ENCODE measurements around the gene PCSK6. TPM values are rescaled to one million over a fixed set of nuclear protein-coding genes. Genes with fewer than 3 reads are reported as not detected.

The PCSK6 gene
- total RNA-seq, 4 donors from 2014 or later, result 4.0 to 28.6 (median 17.5) TPM

DNA sequence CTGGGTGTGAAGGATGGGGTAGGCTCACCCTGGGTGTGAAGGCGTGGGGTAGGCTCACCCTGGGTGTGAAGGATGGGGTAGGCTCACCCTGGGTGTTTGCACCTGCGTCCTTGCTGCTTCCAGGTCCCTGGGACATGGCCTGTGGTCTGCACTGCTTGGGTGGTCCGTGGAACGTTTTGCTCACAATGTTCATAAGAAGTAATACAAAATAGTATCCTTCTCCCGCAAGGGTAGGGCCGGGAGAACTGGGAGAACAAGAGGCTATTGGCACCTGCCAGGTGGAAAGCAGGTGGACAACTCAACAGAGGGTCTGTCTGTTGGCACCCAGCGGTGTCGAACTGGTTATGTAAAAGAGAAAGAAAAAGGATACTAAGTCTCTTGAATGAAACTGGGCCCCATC is 17.0 kb upstream of the PCSK6 start:
- H3K27ac ChIP-seq, result no peak overlapping the region
- no peaks in the 10 kb centered on the region for H3K4me1 ChIP-seq
- 85 to 94% methylated on average over 8 of the region's 8 CpGs for WGBS, 2 donors
- no peaks in the 10 kb centered on the region for H3K36me3 ChIP-seq
- intact Hi-C loops (cut with DNase I), result no loop called here
- TF ChIP-seq POLR2A (IDR thresholded peaks at IDR 0.05), result no peak
- TF ChIP-seq CTCF (IDR thresholded peaks at IDR 0.05), result no peak
- no peak for DNase-seq
- H3K9me3 ChIP-seq, result no peaks in the 10 kb centered on the region
- no peak overlapping the region for H3K4me3 ChIP-seq (replicated peaks in 1 of 3)
- H3K27me3 ChIP-seq, result no peaks in the 10 kb centered on the region

DNA sequence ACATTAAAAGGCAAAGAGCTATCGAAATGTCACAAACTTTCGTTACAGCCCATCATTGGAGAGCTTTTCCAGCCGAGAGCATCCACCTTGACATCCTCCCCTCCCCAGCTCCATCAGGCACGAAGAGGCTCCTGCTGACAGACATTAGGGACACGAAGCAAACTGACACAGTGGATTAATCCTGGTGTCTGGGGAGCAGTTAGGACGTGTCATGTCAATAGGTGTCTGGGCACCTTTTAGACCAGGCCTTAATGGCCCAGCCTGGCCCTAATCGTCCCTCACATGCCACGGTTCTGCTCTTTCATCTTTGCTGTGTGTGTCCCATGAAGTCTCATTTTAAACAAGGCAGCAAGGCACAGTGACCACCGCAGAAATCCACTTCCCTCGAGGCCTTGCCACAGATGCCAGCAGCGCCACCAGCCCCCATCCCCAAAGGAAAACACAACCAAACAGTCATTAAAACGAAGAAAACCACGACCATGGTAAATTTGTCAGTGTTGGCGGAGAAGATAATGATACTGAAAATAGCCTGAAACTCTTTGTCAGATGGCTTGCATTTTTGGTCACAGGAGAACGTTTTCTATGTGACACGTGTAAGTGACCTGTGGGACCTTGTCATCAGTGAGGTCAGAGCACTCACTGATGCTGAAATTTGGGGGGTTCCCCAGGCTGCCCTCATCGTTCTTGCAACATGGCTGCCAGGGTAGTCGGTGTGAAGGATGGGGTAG is 16.3 kb upstream of the PCSK6 start:
- Histone ChIP-seq H3K9me3 (no peaks in the 10 kb centered on the region), H3K36me3 (no peaks in the 10 kb centered on the region), H3K27me3 (no peaks in the 10 kb centered on the region), H3K4me1 (no peaks in the 10 kb centered on the region), H3K4me3 (replicated peaks in 1 of 3) (no peak overlapping the region), H3K27ac (no peak overlapping the region)
- 75 to 77% methylated on average over 18 of the region's 18 CpGs for WGBS, 2 donors
- intact Hi-C loops (cut with DNase I), result no loop called here
- DNase-seq, result no peak
- TF ChIP-seq POLR2A (IDR thresholded peaks at IDR 0.05), result no peak
- no peak for TF ChIP-seq CTCF (IDR thresholded peaks at IDR 0.05)

GRCh38 chr15:101504866-101505609 is 15.5 kb upstream of the PCSK6 start:
- H3K9me3 ChIP-seq, result no peaks in the 10 kb centered on the region
- TF ChIP-seq POLR2A (IDR thresholded peaks at IDR 0.05) (no peak), CTCF (IDR thresholded peaks at IDR 0.05) (no peak)
- no peak for DNase-seq
- intact Hi-C loops (cut with DNase I), result no loop called here
- no peaks in the 10 kb centered on the region for H3K27me3 ChIP-seq
- no peak overlapping the region for H3K4me3 ChIP-seq (replicated peaks in 1 of 3)
- WGBS, 2 donors, result 90 to 91% methylated on average over 17 of the region's 17 CpGs
- H3K4me1 ChIP-seq, result no peaks in the 10 kb centered on the region
- no peaks in the 10 kb centered on the region for H3K36me3 ChIP-seq
- H3K27ac ChIP-seq, result no peak overlapping the region

GRCh38 chr15:101504373-101504772 is 14.9 kb upstream of the PCSK6 start:
- TF ChIP-seq POLR2A (IDR thresholded peaks at IDR 0.05) (no peak), CTCF (IDR thresholded peaks at IDR 0.05) (no peak)
- Histone ChIP-seq H3K4me1 (no peaks in the 10 kb centered on the region), H3K27ac (no peak overlapping the region), H3K27me3 (no peaks in the 10 kb centered on the region), H3K36me3 (no peaks in the 10 kb centered on the region), H3K9me3 (no peaks in the 10 kb centered on the region), H3K4me3 (replicated peaks in 1 of 3) (no peak overlapping the region)
- 82 to 87% methylated on average over 9 of the region's 9 CpGs for WGBS, 2 donors
- no peak for DNase-seq
- intact Hi-C loops (cut with DNase I), result no loop called here

DNA sequence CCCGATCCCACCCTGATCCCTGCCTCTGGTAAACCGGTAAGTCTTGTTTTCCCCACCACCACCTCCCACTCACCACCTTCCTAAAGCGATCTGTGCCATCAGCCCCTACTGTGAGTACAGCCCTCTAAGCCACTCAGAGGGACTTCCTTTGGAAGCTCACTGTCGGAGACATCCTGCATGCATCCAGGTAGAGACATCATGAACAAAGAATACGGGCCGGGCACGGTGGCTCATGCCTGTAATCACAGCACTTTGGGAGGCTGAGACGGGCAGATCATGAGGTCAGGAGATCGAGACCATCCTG is 13.7 kb upstream of the PCSK6 start:
- WGBS, 2 donors, result 88 to 95% methylated on average over 9 of the region's 9 CpGs
- Histone ChIP-seq H3K27me3 (no peaks in the 10 kb centered on the region), H3K4me1 (no peaks in the 10 kb centered on the region), H3K9me3 (no peaks in the 10 kb centered on the region), H3K27ac (no peak overlapping the region), H3K36me3 (no peaks in the 10 kb centered on the region), H3K4me3 (replicated peaks in 1 of 3) (no peak overlapping the region)
- TF ChIP-seq CTCF (IDR thresholded peaks at IDR 0.05), result no peak
- no peak for TF ChIP-seq POLR2A (IDR thresholded peaks at IDR 0.05)
- intact Hi-C loops (cut with DNase I), result no loop called here
- no peak for DNase-seq
